Activated B cell treated with CpG ODN at 0.5 μM for 24 hours (primary cell): ENCODE measurements around the gene TMC3. TPM values are rescaled to one million over a fixed set of nuclear protein-coding genes. Genes with fewer than 3 reads are reported as not detected.

Experiments used
- ATAC-seq: fragments of 200-7000 bp; cut with Tn5 transposase; one replicate; pipeline ENCODE4 v1.10.0; 2021; ENCODE audit warnings: low read depth, mild to moderate bottlenecking, moderate library complexity
- CTCF ChIA-PET: fragments of 350-600 bp; sonication (Branson Sonifier 250); formaldehyde crosslinking; loops from one replicate; lab custom pipeline; 2021; ENCODE audit warnings: antibody characterized with exemption; lab: Charles Lee
- POLR2A ChIA-PET: fragments of 350-600 bp; sonication (Branson Sonifier 250); formaldehyde crosslinking; loops from one replicate; lab custom pipeline; 2021; ENCODE audit warnings: antibody characterized with exemption; lab: Charles Lee
- DNase-seq: peaks from one replicate; pipeline ENCODE4 v3.0.0; 2022
- H3K27ac Mint-ChIP-seq: one replicate; pipeline ENCODE4 v1.8.0; 2020; ENCODE audit warnings: mixed read lengths
- H3K27me3 Mint-ChIP-seq: one replicate; pipeline ENCODE4 v1.8.0; 2021; ENCODE audit warnings: mixed read lengths
- H3K36me3 Mint-ChIP-seq: one replicate; pipeline ENCODE4 v1.8.0; 2021; ENCODE audit warnings: low read depth, mixed read lengths
- H3K4me1 Mint-ChIP-seq: one replicate; pipeline ENCODE4 v1.8.0; 2021; ENCODE audit warnings: mixed read lengths
- H3K4me3 Mint-ChIP-seq: one replicate; pipeline ENCODE4 v1.8.0; 2020; ENCODE audit warnings: mild to moderate bottlenecking, mixed read lengths
- H3K9me3 Mint-ChIP-seq: one replicate; pipeline ENCODE4 v1.8.0; 2020; ENCODE audit warnings: mixed read lengths
- intact Hi-C: fragments of 100-400 bp; cut with micrococcal nuclease; formaldehyde crosslinking; loops from one replicate; pipeline ENCODE4 v1.15.1; 2024
- total RNA-seq: library from RNA; stranded (reverse); gene quantifications from 2 replicates; pipeline ENCODE4 v1.2.3, GENCODE V29; 2022
- TF ChIP-seq, protein P1 (sequence below): fragments of 200-600 bp; IDR thresholded peaks from one replicate; pipeline ENCODE4 v1.8.0; 2022; ENCODE audit warnings: antibody characterized with exemption, mild to moderate bottlenecking

TMC3 gene
- total RNA-seq, 1 donor from 2014 or later, result not detected

DNA sequence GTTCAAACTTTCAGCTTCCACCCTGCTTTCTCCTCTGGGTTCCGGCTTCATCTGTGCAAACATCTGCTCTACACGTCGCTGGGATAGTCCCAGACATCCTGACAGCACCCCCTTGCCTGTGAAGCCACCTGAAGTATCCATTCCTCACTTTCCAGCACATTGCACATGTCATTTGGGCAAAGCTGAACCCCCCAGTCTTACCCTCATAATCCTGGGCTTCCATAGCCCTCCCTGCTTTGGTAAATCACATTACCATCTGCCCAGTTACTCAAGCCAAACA is 92.6 kb downstream of the TMC3 start:
- ChIA-PET POLR2A (interaction anchor here (0.8 to 5.6 kb wide), 3 partner anchors 11 to 33 kb away, joined by 3 to 61 read pairs (median 3); no protein-coding TSS in a partner anchor), CTCF (interaction anchor here (1.2 to 3.1 kb wide), 4 partner anchors 15 to 120 kb away, joined by 4 to 18 read pairs (median 6); no protein-coding TSS in a partner anchor)
- H3K36me3 Mint-ChIP-seq, result peaks cover 11% of the 10 kb centered on the region
- peaks cover 7% of the 10 kb centered on the region for H3K9me3 Mint-ChIP-seq
- no peak overlapping the region for H3K27ac Mint-ChIP-seq
- H3K4me1 Mint-ChIP-seq, result peaks cover 28% of the 10 kb centered on the region
- no peak for DNase-seq
- no peak for ATAC-seq
- H3K27me3 Mint-ChIP-seq, result no peaks in the 10 kb centered on the region
- no peak overlapping the region for H3K4me3 Mint-ChIP-seq
- intact Hi-C loops, result no loop called here
- TF ChIP-seq, protein P1, sequence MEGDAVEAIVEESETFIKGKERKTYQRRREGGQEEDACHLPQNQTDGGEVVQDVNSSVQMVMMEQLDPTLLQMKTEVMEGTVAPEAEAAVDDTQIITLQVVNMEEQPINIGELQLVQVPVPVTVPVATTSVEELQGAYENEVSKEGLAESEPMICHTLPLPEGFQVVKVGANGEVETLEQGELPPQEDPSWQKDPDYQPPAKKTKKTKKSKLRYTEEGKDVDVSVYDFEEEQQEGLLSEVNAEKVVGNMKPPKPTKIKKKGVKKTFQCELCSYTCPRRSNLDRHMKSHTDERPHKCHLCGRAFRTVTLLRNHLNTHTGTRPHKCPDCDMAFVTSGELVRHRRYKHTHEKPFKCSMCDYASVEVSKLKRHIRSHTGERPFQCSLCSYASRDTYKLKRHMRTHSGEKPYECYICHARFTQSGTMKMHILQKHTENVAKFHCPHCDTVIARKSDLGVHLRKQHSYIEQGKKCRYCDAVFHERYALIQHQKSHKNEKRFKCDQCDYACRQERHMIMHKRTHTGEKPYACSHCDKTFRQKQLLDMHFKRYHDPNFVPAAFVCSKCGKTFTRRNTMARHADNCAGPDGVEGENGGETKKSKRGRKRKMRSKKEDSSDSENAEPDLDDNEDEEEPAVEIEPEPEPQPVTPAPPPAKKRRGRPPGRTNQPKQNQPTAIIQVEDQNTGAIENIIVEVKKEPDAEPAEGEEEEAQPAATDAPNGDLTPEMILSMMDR, result no peak

Other genes starting within 250 kb of the TMC3 start
- gene CFAP161, start 239.9 kb downstream of the TMC3 start, total RNA-seq, result 0.18 TPM in 1 of 2 replicates, not detected in the other
- 205 and 206 TPM in 2 replicates for gene IL16, start 177.3 kb downstream of the TMC3 start, total RNA-seq
- 10.5 and 14.3 TPM in 2 replicates for gene STARD5, start 50.1 kb downstream of the TMC3 start, total RNA-seq